PC-3 (cell line): ENCODE data around the gene ORC1. TPM values are rescaled to one million over a fixed set of nuclear protein-coding genes. Genes with fewer than 3 reads are reported as not detected.

ENCODE experiments used
- ATAC-seq: fragments of 200-7000 bp; cut with Tn5 transposase; 2 replicates; pipeline ENCODE4 v1.9.1; 2020; ENCODE audit warnings: mild to moderate bottlenecking, moderate library complexity
- BruUV-seq: library from RNA; stranded (reverse); fragments of 400-500 nt; replicated peaks from 2 replicates; lab custom pipeline; 2021; lab: Mats Ljungman, UMichigan
- CTCF ChIA-PET: fragments of 300-600 bp; sonication (Branson Sonifier 250); formaldehyde crosslinking; loops from one replicate; lab custom pipeline; 2022; ENCODE audit warnings: antibody characterized with exemption; lab: Charles Lee
- POLR2A ChIA-PET: fragments of 300-600 bp; sonication (Branson Sonifier 250); formaldehyde crosslinking; loops from one replicate; lab custom pipeline; 2022; ENCODE audit warnings: antibody characterized with exemption; ENCODE audit not compliant: unreplicated experiment; lab: Charles Lee
- DNase-seq: peaks from one replicate; pipeline ENCODE4 v3.0.0-alpha.2; 2015
- H2AFZ ChIP-seq: fragments of 300-600 bp; sonication (generic); 2 replicates; pipeline ENCODE4 v1.6.0; 2016; ENCODE audit warnings: antibody characterized with exemption, low read length
- H3F3A ChIP-seq: fragments of 300-600 bp; sonication (generic); one replicate; pipeline ENCODE4 v1.6.0; 2017; ENCODE audit warnings: antibody characterized with exemption, low read length, control low read depth, mild to moderate bottlenecking; ENCODE audit not compliant: unreplicated experiment
- H3K27ac ChIP-seq: fragments of 300-600 bp; sonication (generic); 2 replicates; pipeline ENCODE4 v1.5.1; 2016; ENCODE audit warnings: mild to moderate bottlenecking, low read length
- H3K27me3 ChIP-seq: fragments of 300-600 bp; sonication (generic); 2 replicates; pipeline ENCODE4 v1.6.1; 2016; ENCODE audit warnings: low read length, mixed read lengths
- H3K36me3 ChIP-seq: fragments of 300-600 bp; sonication (generic); 2 replicates; pipeline ENCODE4 v1.6.1; 2016; ENCODE audit warnings: low read depth, mixed run types, low read length, mixed read lengths
- H3K4me1 ChIP-seq: fragments of 300-600 bp; sonication (generic); 2 replicates; pipeline ENCODE4 v1.5.1; 2016; ENCODE audit warnings: low read length; ENCODE audit not compliant: insufficient read depth
- H3K4me2 ChIP-seq: fragments of 300-600 bp; sonication (generic); 2 replicates; pipeline ENCODE4 v1.6.0; 2016; ENCODE audit warnings: low read length
- H3K4me3 ChIP-seq: fragments of 300-600 bp; sonication (generic); 2 replicates; pipeline ENCODE4 v1.5.1; 2016; ENCODE audit warnings: mild to moderate bottlenecking, low read length, mixed read lengths
- H3K79me2 ChIP-seq: fragments of 300-600 bp; sonication (generic); 2 replicates; pipeline ENCODE4 v1.6.1; 2017; ENCODE audit warnings: low read length, mixed read lengths
- H3K9ac ChIP-seq: fragments of 300-600 bp; sonication (generic); 2 replicates; pipeline ENCODE4 v1.6.0; 2016; ENCODE audit warnings: mild to moderate bottlenecking, low read length
- H3K9me2 ChIP-seq: fragments of 300-600 bp; sonication (generic); replicated peaks from 2 replicates; pipeline ENCODE4 v1.6.1; 2016; ENCODE audit warnings: mixed run types, low read length, mixed read lengths
- H3K9me3 ChIP-seq: fragments of 300-600 bp; sonication (generic); 2 replicates; pipeline ENCODE4 v1.6.1; 2016; ENCODE audit warnings: low read length, mixed read lengths
- H4K20me1 ChIP-seq: fragments of 300-600 bp; sonication (generic); 2 replicates; pipeline ENCODE4 v1.6.1; 2016; ENCODE audit warnings: low read length, mixed read lengths
- CTCF ChIP-seq: fragments of 300-600 bp; sonication (generic); conservative IDR thresholded peaks from 2 replicates; pipeline ENCODE4 v1.5.1; 2017; ENCODE audit warnings: antibody characterized with exemption, low read depth, mild to moderate bottlenecking, low read length
- EZH2 ChIP-seq: fragments of 300-600 bp; sonication (generic); IDR thresholded peaks from one replicate; pipeline ENCODE4 v1.6.1; 2017; ENCODE audit warnings: antibody characterized with exemption, mild to moderate bottlenecking, low read length; ENCODE audit not compliant: unreplicated experiment
- EZH2phosphoT487 ChIP-seq: fragments of 300-600 bp; sonication (generic); IDR thresholded peaks from 2 replicates; pipeline ENCODE4 v1.6.1; 2018; ENCODE audit warnings: mild to moderate bottlenecking, antibody characterized with exemption, low read length, borderline replicate concordance
- intact Hi-C: fragments of 100-400 bp; cut with micrococcal nuclease; formaldehyde crosslinking; loops from 2 replicates; pipeline ENCODE4 v1.9.0; 2023
- total RNA-seq: library from RNA; depleted of rRNA; stranded (reverse); fragments of >200 nt; gene quantifications from 2 replicates; pipeline ENCODE4 v1.2.3, GENCODE V29; 2014

ORC1 gene
- total RNA-seq, 1 experiment from 2014 or later, result 23.7 TPM

- BruUV-seq, result no TSS peak
Observed at GRCh38 chr1:52399629-52400028, 4.6 kb downstream of the ORC1 start.

GRCh38 chr1:52393174-52393573, 11.0 kb downstream of the ORC1 start:
- Histone ChIP-seq H3F3A (no peaks in the 10 kb centered on the region), H3K4me3 (no peak overlapping the region), H2AFZ (no peak overlapping the region), H3K36me3 (peaks cover 66% of the 10 kb centered on the region), H3K79me2 (no peaks in the 10 kb centered on the region), H3K4me1 (no peaks in the 10 kb centered on the region), H3K9me3 (no peaks in the 10 kb centered on the region), H4K20me1 (0 out of 2 replicates have a peak, but pooled peaks cover 5% of the 10 kb centered on the region), H3K9me2 (no peaks in the 10 kb centered on the region), H3K9ac (no peak overlapping the region), H3K27ac (no peak overlapping the region), H3K27me3 (no peaks in the 10 kb centered on the region), H3K4me2 (no peak overlapping the region)
- intact Hi-C loops, result no loop called here
- POLR2A ChIA-PET, result no interaction called here
- no TSS peak for BruUV-seq
- no peak for ATAC-seq
- no peak for DNase-seq
- TF ChIP-seq EZH2 (no peak), CTCF (no peak), EZH2phosphoT487 (no peak)
- CTCF ChIA-PET, result no interaction called here

More at GRCh38 chr1:52399629-52400028, 4.6 kb downstream of the ORC1 start:
- ATAC-seq (no peak), DNase-seq (no peak)
- no peak overlapping the region for H3K9ac ChIP-seq
- H3F3A ChIP-seq, result no peaks in the 10 kb centered on the region
- intact Hi-C loops, result loop anchor here (10.0 kb wide), 1 partner anchor 275 kb away; no protein-coding TSS in a partner anchor
- no peaks in the 10 kb centered on the region for H3K9me2 ChIP-seq
- H3K27me3 ChIP-seq, result no peaks in the 10 kb centered on the region
- no peak overlapping the region for H3K4me2 ChIP-seq
- no peak overlapping the region for H3K4me3 ChIP-seq
- peaks cover 46% of the 10 kb centered on the region for H3K36me3 ChIP-seq
- POLR2A ChIA-PET, result no interaction called here
- H3K79me2 ChIP-seq, result peaks cover 38% of the 10 kb centered on the region
- H3K27ac ChIP-seq, result no peak overlapping the region
- CTCF ChIA-PET, result no interaction called here
- H2AFZ ChIP-seq, result no peak overlapping the region
- peaks cover 26% of the 10 kb centered on the region for H3K4me1 ChIP-seq
- H3K9me3 ChIP-seq, result no peaks in the 10 kb centered on the region
- H4K20me1 ChIP-seq, result 0 out of 2 replicates have a peak, but pooled peaks cover 5% of the 10 kb centered on the region
- TF ChIP-seq CTCF (no peak), EZH2phosphoT487 (no peak), EZH2 (no peak)

- no peaks in the 10 kb centered on the region for H3K9me3 ChIP-seq
- no TSS peak for BruUV-seq
- no peak overlapping the region for H3K4me2 ChIP-seq
- no peak overlapping the region for H3K4me3 ChIP-seq
- no peaks in the 10 kb centered on the region for H4K20me1 ChIP-seq
- no peak for ATAC-seq
- no peak overlapping the region for H2AFZ ChIP-seq
- H3K27me3 ChIP-seq, result no peaks in the 10 kb centered on the region
- H3K9ac ChIP-seq, result no peak overlapping the region
- no peaks in the 10 kb centered on the region for H3K9me2 ChIP-seq
- no peak overlapping the region for H3K27ac ChIP-seq
- no peak for DNase-seq
- CTCF ChIA-PET, result no interaction called here
- no peaks in the 10 kb centered on the region for H3K79me2 ChIP-seq
- POLR2A ChIA-PET, result no interaction called here
- no peak for TF ChIP-seq EZH2phosphoT487
- TF ChIP-seq CTCF, result no peak
- TF ChIP-seq EZH2, result no peak
- peaks cover 55% of the 10 kb centered on the region for H3K36me3 ChIP-seq
- no peaks in the 10 kb centered on the region for H3F3A ChIP-seq
- H3K4me1 ChIP-seq, result no peaks in the 10 kb centered on the region
- intact Hi-C loops, result no loop called here
Observed at GRCh38 chr1:52386458-52386857, 17.8 kb downstream of the ORC1 start.
